Measurements from ENCODE around the gene DLX2. TPM values are rescaled to one million over a fixed set of nuclear protein-coding genes. Genes with fewer than 3 reads are reported as not detected.

DLX2 gene
- polyA plus RNA-seq, 3 donors, result 0.08 TPM; not detected in 2

DNA sequence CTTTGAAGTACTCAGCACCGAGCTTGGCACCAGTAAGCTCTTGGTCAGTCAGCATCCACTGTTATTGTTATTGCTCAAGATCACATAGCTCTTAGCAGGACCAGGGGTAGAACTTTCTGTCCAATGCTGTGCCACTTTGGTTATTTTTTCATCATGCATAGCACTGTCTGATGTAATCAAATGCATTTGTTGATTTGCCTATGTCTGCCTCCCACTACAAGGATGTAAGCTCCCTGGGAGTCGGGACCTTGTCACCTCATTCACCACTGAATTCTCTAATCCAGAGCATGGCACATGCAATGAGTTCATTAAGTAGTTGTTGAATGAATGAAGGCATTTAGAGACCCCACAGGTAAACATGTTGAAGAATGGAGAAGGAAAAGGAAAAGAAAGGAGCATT lies 46.4 kb downstream of the DLX2 start:
- DNase-seq (ENCODE audit: low read depth in 3 of 3, low spot score in 2 of 3), result no peak

DNA sequence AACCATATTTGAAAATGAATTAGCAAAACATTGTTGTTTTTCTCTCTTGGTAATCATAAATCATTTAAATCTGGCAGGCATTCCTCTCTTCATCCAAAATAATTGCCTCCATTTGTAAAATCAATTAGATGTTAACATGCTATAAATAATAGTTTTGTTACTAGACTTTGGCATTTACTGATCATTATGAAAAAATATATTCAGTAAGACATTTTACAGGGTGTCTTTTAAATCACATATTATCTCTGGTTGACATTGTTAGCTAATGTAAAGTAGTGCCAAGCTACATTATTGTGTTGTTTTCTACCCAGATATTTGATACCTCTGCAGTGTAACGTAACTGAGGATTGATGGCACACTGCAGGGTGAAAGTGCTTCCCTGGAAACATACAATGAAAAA lies 49.2 kb downstream of the DLX2 start:
- no peak for DNase-seq (ENCODE audit: low read depth in 3 of 3, low spot score in 2 of 3)

DNA sequence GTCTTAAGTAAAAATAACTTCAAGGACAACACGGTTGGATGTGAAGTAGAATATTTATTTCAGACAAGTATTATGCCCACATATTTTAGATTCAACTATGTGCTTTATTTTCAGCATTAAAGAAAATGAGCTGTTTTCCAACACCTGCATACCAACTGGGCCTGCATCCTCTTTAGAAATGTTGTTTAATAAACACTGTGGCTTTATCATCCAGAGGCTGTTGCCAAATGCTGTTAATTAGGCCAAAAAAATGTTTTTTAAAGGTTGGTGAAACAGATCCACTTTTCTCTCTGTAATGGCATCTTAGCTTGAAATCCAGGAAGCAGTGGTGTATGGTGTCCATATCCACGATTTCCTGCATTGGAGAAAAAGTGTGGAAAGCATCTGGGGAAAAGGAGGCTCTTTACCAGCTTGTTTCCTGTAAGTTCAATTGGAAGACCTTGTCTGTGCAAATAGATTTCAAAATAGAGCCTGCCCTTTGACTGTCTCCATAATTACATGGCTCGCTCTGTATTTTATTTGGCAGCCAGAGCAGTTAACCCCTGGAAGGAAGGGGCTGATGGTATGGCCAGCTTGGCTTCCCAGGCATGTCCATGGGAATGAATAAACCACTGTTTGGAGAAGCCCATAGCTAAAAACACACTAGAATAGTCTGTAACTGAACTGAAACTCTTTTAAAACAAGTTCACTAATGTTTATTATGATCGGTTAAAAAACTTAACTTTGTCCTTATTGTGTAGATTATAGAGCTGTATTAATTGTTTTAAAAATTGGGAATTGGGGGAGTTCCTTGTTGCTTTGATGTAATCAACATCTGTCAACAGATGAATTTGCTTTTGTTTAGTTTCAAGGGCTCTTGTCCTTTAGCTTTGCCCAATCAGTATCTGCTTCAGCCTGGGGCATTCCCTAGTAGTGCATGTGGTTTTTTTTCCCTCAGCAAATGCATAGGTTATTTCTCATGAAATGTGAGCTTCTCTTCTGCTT lies 50.4 kb downstream of the DLX2 start:
- peak in 1 of 3 donors; percentile 4 for DNase-seq (ENCODE audit: low read depth in 3 of 3, low spot score in 2 of 3)

DNA sequence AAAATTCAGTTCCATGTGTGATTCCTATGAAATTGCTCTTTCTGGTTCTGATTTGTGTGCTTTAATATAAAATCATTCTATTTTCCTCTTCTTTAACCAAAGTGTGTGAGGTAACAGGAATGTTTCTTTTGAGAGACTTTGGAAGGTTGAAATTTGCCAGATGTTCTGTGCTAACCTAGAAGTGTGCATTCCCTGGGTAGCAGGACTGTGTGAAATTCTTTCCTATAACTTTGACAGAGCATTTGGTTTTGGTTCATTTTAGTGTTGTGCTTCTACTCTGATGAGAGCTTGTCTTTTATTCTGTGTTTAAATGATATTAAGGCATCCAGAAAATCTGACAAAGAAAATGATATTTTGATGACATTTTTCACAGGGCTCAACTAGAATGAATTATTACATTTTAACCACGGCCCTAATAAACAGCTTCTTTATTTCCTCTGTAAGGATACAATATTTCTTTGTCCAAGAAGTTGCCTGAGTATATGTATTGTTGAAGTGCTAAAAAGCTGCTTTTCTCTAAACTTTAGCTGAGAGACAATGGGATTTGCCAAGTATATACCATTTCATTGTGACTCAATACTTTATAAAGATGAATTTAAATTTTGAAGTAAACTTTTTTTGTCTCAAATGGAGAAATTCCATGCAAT lies 52.1 kb downstream of the DLX2 start:
- no peak for DNase-seq (ENCODE audit: low read depth in 3 of 3, low spot score in 2 of 3)

DNA sequence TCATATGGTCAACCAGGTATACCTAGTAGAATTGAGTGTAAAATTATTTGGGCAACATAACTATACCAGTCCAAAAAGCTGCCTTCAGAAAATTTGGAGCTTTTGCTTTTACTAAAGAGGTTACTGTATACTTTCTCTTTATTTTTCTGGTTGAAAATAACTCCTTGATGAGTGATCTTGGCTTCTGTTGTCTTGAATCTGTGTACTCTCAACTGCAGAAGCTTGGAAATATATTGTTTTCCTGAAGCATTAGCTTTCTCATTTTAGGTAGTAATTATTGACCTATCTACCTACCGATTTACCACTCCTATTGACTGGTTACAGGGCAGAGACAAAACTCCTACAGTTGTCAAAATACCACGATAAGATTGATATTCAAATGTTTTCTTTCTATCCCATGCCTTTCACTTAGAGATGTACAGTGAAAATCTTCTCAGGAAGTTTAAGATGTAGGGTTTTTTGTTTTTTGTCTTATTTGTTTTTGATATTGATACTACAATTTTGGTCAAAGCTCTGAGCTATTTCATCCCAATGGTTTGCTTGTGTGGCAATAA lies 53.1 kb downstream of the DLX2 start:
- no peak for DNase-seq (ENCODE audit: low read depth in 3 of 3, low spot score in 2 of 3)

Other genes starting within 250 kb of the DLX2 start
- 10 to 100 TPM; 24.3 to 27.6 (median 26.4) TPM for gene SLC25A12, start 208.7 kb downstream of the DLX2 start, polyA plus RNA-seq (ENCODE audit: insufficient read length in 3 of 3)
- 10 to 100 TPM; 69.9 to 79.4 (median 79.1) TPM for gene HAT1, start 180.4 kb downstream of the DLX2 start, polyA plus RNA-seq (ENCODE audit: insufficient read length in 3 of 3)
- 10 to 100 TPM; 11.6 to 11.9 (median 11.7) TPM for gene METAP1D, start 102.9 kb downstream of the DLX2 start, polyA plus RNA-seq (ENCODE audit: insufficient read length in 3 of 3)
- under 1 TPM in 2 of 3 donors, not detected in 1; 0.12 to 0.16 TPM for gene DLX1, start 17.4 kb downstream of the DLX2 start, polyA plus RNA-seq (ENCODE audit: insufficient read length in 3 of 3)